Heart right ventricle (tissue), 16 donors: ENCODE data around the gene GPR78. TPM values are rescaled to one million over a fixed set of nuclear protein-coding genes. Genes with fewer than 3 reads are reported as not detected.

Source experiments
- ATAC-seq, 8 donors: fragments of 200-7000 bp; cut with Tn5 transposase; one replicate each; pipeline ENCODE4 v1.9.1; 2020; ENCODE audit warnings: mild to moderate bottlenecking in 8 of 8, moderate library complexity in 8 of 8, moderate number of reproducible peaks in 1 of 8
- DNase-seq, 2 donors: peaks; one replicate each; pipeline ENCODE4 v3.0.0-alpha.2; 2020
- H3K27ac ChIP-seq, 10 donors: fragments of 200-600 bp; sonication (generic) in 2 of 10; one replicate each; pipeline versions ENCODE4 v1.5.0 to v1.8.0; 2020 to 2022; ENCODE audit warnings: mild to moderate bottlenecking in 3 of 10
- H3K27me3 ChIP-seq, 7 donors: fragments of 200-600 bp; one replicate each; pipeline ENCODE4 v1.8.0; 2021 to 2022; ENCODE audit warnings: mild to moderate bottlenecking in 2 of 7
- H3K36me3 ChIP-seq, 9 donors: fragments of 200-600 bp; sonication (generic) in 1 of 9; one replicate each; pipeline versions ENCODE4 v1.5.0 to v1.8.0; 2020 to 2022; ENCODE audit warnings: mild to moderate bottlenecking in 2 of 9
- H3K4me1 ChIP-seq, 9 donors: fragments of 200-600 bp; sonication (generic) in 1 of 9; one replicate each; pipeline versions ENCODE4 v1.5.0 to v1.8.0; 2020 to 2022; ENCODE audit warnings: mild to moderate bottlenecking in 4 of 9
- H3K4me3 ChIP-seq, 10 donors: fragments of 200-600 bp; sonication (generic) in 2 of 10; one replicate each; pipeline versions ENCODE4 v1.5.0 to v1.8.0; 2020 to 2022; ENCODE audit warnings: mild to moderate bottlenecking in 7 of 10, moderate library complexity in 2 of 10
- H3K9me3 ChIP-seq, 11 donors: fragments of 200-600 bp in 10 of 11; sonication (generic) in 2 of 11; one replicate each; pipeline versions ENCODE4 v1.5.0 to v1.8.0; 2013 to 2022; ENCODE audit warnings: mild to moderate bottlenecking in 2 of 11, control low read depth in 1 of 11, moderate library complexity in 1 of 11
- CTCF ChIP-seq, 9 donors: fragments of 200-600 bp; sonication (generic) in 2 of 9; IDR thresholded peaks; one replicate each; pipeline versions ENCODE4 v1.5.0 to v1.8.0; 2021 to 2022; ENCODE audit warnings: antibody characterized with exemption in 9 of 9, mild to moderate bottlenecking in 5 of 9, moderate library complexity in 1 of 9
- WGBS, 2 donors: extraction: QIAGEN DNeasy Blood & Tissue Kit; methylation state at CpG; one replicate each; pipeline ENCODE4 v1.1.7; 2013; ENCODE audit warnings: inconsistent platforms in 1 of 2; 5-methylcytosine and 5-hydroxymethylcytosine counted together
- intact Hi-C, 10 donors: fragments of 100-400 bp; cut with DNase I; formaldehyde crosslinking; loops; one replicate each; pipeline versions ENCODE4 v1.11.1 to v1.14.2; 2022
- polyA plus RNA-seq, 2 donors: library from polyadenylated mRNA; stranded (reverse); fragments of 200-250 nt; gene quantifications; one replicate each; pipeline ENCODE4 v1.2.3, GENCODE V29; 2013
- total RNA-seq, 10 donors: library from RNA; stranded (reverse); fragmentation: NEBNext Ultra II Directional in 3 of 10; extraction: Animal tissue kit (Norgen Biotek cat#: 25700) in 3 of 10; gene quantifications; one replicate each; pipeline versions ENCODE4 v1.2.1 to v1.2.4, GENCODE V29; 2021 to 2023
- donor health status: Arrhythmogenic right ventricular cardiomyopathy.
- donor health status: ischemic (EF 13 %, LVEDD 7.1; RV severe dilation, severe dysfunction).
- donor health status: healthy with polysubstance abuse.
- donor health status: DM: no; HTN: yes; CAD: no.
- donor health status: DM: no; HTN: no; CAD: no.
- donor health status: ischemic (EF 25% LVEDD 6.9; RV normal size, moderate dysfunction).
- donor health status: ischemic (EF 25% LVEDD 5.7; RV mildly dilated, moderate dysfunction).
- donor health status: healthy.
- donor health status: DM: yes; HTN: yes; CAD: no.
- donor health status: Ischemic cardiomyopathy.
- donor health status: ischemic (EF 35%, LVEDD 5.7; RV mildly dilated, moderate dysfunction).
- donor health status: nonischemic (EF 11% LVEDD 7.7; RV severe dilation, severe dysfunction).
- donor health status: DM: yes; HTN: yes; CAD: no.
- donor health status: PGD.
- donor health status: ischemic (EF 29% LVEDD 5.4; RV normal size, mild dysfunction).
- donor health status: nonischemic (EF 23%, LVEDD 6.1; RV moderate dilation, normal function).

GPR78 gene
- total and polyA plus RNA-seq, 12 donors: 0.01 to 0.12 TPM; not detected in 10

DNA sequence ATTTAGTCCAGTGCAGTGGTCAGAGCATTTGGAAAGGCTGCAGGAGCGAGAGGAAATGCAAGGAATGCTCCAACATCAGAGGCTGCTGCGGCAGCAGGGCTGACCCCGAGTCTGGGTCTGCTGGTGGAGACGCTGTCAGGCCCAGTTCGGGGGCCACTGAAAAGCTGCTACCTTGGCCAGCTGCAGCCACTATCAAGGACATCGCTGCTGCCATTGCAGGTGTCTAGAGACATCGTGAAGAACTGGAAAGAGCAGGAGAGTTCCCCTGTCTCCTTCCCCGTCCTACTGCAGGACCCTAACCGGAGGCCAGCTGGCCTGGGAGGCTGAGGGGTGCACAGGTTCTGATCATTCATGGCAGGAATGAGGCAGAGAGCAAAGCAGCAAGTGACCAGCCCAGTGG lies 29.5 kb upstream of the GPR78 start:
- Histone ChIP-seq H3K27ac (no peak overlapping the region), H3K4me1 (no peaks in the 10 kb centered on the region), H3K27me3 (peaks cover 0 to 31% (median 0%) of the 10 kb centered on the region in 7 donors), H3K4me3 (no peak overlapping the region), H3K36me3 (no peaks in the 10 kb centered on the region), H3K9me3 (peaks cover 0 to 4% (median 0%) of the 10 kb centered on the region in 11 donors)
- WGBS, 2 donors: 74 to 76% methylated on average over 9 of the region's 9 CpGs
- no peak for DNase-seq
- intact Hi-C loops: no loop called here
- ATAC-seq: no peak
- TF ChIP-seq CTCF (IDR thresholded peaks at IDR 0.05): no peak

DNA sequence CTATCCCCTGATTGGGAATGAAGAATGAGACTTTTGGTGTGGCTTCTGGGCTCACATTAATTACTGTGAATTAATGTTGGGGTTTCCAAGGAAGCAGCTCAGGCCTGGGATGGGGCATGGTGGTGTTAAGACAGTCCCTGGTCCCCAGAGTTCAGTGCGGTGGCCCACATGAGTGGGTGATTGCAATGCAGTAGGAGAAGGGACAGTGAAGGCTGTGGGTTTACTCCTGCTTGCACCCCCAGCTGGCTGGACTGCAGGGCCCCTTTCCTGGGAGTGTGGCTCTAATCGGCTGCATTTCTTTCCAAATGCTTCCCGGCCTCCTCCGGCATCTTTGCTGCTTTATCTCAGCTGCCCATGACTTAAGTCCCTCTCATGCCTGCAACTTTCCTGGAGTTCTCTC lies 28.2 kb upstream of the GPR78 start:
- peaks cover 0 to 4% (median 0%) of the 10 kb centered on the region in 11 donors for H3K9me3 ChIP-seq
- DNase-seq (no peak), ATAC-seq (no peak)
- intact Hi-C loops: no loop called here
- TF ChIP-seq CTCF (IDR thresholded peaks at IDR 0.05): no peak
- 68 to 76% methylated on average over 4 of the region's 4 CpGs for WGBS, 2 donors
- no peaks in the 10 kb centered on the region for H3K36me3 ChIP-seq
- H3K27me3 ChIP-seq: peaks cover 0 to 39% (median 0%) of the 10 kb centered on the region in 7 donors
- H3K4me1 ChIP-seq: no peaks in the 10 kb centered on the region
- no peak overlapping the region for H3K27ac ChIP-seq
- no peak overlapping the region for H3K4me3 ChIP-seq

DNA sequence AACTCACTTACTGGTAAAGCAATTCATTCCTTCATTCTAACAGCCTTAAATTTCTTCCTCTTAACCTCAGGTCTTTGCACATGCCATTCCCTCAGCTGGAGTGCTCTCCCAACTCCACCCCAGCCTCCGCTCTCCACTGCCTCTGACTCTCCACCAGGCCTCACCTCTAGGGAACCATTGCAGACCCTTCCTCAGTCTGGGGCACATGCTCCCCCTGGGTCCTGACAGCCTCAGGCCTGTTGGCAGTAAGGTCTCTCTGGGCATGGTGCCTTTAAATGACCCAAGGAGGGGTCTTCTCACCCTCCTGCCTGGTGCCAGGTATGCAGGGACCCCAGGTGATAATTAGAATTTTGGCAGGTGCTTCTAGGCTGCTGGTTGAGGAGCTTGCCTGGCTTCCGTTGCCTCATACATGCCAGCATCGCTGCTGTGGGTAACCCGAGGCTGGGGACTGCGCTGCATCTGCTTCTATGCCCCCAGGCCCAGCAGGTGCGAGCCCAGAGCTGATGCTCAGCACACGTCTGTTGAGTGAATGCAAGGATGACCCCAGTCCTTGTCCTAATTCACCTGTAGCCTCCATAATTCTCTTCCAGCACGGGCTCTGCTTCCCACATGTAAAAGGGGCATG lies 27.5 kb upstream of the GPR78 start:
- peaks cover 0 to 46% (median 0%) of the 10 kb centered on the region in 7 donors for H3K27me3 ChIP-seq
- WGBS, 2 donors: 73 to 91% methylated on average over 8 of the region's 8 CpGs
- H3K27ac ChIP-seq: no peak overlapping the region
- DNase-seq: no peak
- H3K4me1 ChIP-seq: no peaks in the 10 kb centered on the region
- H3K9me3 ChIP-seq: peaks cover 0 to 4% (median 0%) of the 10 kb centered on the region in 11 donors
- TF ChIP-seq CTCF (IDR thresholded peaks at IDR 0.05): no peak
- no peak overlapping the region for H3K4me3 ChIP-seq
- intact Hi-C loops: no loop called here
- no peaks in the 10 kb centered on the region for H3K36me3 ChIP-seq
- ATAC-seq: no peak

- intact Hi-C loops: no loop called here
- Histone ChIP-seq H3K27me3 (peaks cover 0 to 50% (median 2%) of the 10 kb centered on the region in 7 donors), H3K4me1 (no peaks in the 10 kb centered on the region), H3K4me3 (no peak overlapping the region), H3K27ac (no peak overlapping the region), H3K36me3 (no peaks in the 10 kb centered on the region), H3K9me3 (peaks cover 0 to 4% (median 0%) of the 10 kb centered on the region in 11 donors)
- TF ChIP-seq CTCF (IDR thresholded peaks at IDR 0.05): no peak
- 82 to 89% methylated on average over 8 of the region's 8 CpGs for WGBS, 2 donors
- no peak for ATAC-seq
- no peak for DNase-seq
Measured at GRCh38 chr4:8553216-8553615, 27.0 kb upstream of the GPR78 start.
